NCI-H1105 (cell line): ENCODE data around the gene MVB12B.
"Not testable (repeated sequence)": the region's sequence is repeated elsewhere in the genome, so short reads cannot be mapped to it uniquely, and the experiment has no call there.

Experiments
- DNase-seq: peaks from one replicate; lab custom pipeline; 2025; lab: John Stamatoyannopoulos, UW

MVB12B gene

DNA sequence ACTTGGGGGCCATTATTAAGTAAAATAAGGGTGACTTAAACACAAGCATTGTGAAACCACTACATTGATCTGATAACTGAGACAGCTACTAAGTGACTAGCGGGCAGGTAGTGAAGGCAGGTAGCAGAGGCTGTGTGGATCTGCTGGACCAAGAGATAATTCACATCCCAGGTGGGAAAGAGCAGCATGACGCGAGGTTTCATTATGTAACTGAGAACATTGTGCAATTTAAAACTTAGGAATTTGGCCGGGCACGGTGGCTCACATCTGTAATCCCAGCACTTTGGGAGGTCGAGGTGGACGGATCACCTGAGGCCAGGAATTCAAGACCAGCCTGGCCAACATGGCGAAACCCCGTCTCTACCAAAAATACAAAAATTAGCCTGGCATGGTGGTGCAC, 213.8 kb downstream of the MVB12B start:
- DNase-seq = not testable (repeated sequence)

DNA sequence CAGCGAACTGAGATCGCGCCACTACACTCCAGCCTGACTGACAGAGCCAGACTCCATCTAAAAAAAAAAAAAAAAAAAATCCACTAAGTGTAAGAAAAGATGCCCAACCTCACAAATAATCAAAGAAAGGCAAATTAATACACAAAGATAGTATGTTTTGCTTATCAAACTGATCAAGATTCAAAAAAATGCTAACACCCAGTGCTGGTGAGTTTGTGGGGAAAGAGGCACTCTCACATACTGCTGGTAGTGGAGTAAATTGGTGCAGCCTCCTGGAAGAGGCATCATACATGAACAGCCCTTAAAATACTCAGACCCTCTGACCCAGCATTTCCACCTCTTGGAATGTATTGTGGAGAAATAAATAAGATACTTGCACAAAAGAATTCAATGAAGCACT, 216.9 kb downstream of the MVB12B start:
- DNase-seq = no peak

- no peak for DNase-seq
These were observed 218.5 kb downstream of the MVB12B start for GRCh38 chr9:126545106-126545505.

DNA sequence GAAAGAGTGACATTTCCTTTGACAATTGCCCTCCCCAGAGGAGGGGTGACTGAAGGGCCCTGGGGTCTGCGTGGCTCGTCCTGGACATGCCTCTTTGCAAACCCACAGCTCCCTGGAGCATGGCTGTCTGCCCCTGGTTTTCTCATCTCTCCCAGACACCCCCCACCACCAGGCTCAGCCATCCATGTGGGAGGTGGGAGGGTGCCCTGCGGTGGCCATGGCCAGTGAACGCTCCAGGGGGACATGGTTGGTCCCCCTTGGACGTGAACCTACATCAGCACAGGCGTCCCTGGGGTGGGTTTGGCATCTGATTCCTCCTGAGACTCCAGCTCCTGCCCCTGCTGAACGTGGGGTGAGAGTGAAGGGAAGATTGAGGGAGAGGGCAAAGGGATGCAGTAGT, 219.4 kb downstream of the MVB12B start:
- DNase-seq = no peak

GRCh38 chr9:126548312-126548711, 221.7 kb downstream of the MVB12B start:
- DNase-seq = no peak

- DNase-seq = no peak
These were observed 222.8 kb downstream of the MVB12B start for GRCh38 chr9:126549246-126550006.

GRCh38 chr9:126550891-126551351, 224.3 kb downstream of the MVB12B start:
- no peak for DNase-seq

DNA sequence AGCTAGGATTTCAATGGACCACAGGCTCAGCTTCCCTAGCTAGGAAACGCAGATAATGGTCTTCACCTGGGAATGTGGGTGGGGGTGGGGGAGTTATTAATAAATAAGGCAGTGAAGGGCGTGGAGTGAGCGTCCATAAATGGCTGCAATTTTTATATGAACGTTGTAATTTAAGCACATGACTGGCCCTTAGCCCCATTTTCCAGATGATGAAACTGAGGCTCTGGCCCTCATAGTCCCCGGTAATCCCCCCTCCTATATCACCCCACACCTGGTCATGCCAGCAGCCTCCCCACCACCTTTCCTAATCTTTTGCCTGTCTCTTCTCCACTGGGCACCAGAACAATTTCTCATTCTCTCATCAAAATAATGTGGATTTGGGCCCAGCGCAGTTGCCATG, 225.2 kb downstream of the MVB12B start:
- DNase-seq = no peak

- DNase-seq = no peak
These were observed 227.7 kb downstream of the MVB12B start for GRCh38 chr9:126554292-126554691.

- not testable (repeated sequence) for DNase-seq
These were observed 228.8 kb downstream of the MVB12B start for GRCh38 chr9:126555421-126555820.
